ENCODE results near the gene MVD. TPM values are rescaled to one million over a fixed set of nuclear protein-coding genes. Genes with fewer than 3 reads are reported as not detected.

Gene MVD
- total RNA-seq, 1 experiment from 2014 or later, result 119 TPM

DNA sequence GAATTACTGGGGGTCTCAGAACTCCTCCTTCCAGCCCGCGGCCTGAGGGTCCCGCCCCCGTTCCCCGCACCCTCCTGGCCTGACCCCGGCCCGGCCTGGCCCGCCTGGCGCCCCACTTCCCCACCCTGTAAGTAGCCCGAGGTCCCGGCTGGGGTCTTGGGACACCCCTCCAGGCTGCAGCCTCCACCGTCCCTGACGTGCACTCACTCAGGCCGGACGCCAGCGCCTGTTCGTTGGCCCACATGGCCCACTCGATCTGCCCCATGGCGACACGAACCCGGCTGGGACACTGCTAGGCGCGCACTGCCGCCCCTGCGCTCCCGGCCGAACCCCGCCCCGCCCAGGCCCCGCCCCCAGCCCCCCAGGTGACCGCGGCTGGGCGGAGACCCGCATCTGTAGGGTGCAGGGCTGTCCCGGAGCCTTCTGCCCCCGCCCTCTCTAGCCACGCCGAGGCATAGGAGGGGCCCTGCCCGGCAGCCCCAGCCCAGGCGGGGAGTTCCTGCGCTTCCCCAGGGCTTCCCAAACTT, 12.1 kb downstream of the MVD start, which contains the start of gene CYBA:
CYBA (minus strand) TSS at position 305 of the 527 bp plus-strand sequence; CDS start at position 265, 40 bp downstream.
- Histone ChIP-seq H2AFZ (ENCODE audit: low read depth, low read length, poor library complexity, severe bottlenecking) (no peak within 1 kb of the TSS), H3K9me3 (ENCODE audit: control insufficient read depth in 1 of 2, insufficient read depth in 1 of 2, low read depth in 1 of 2, low read length in 2 of 2) (no peaks in the 10 kb centered on the region), H4K20me1 (ENCODE audit: insufficient read depth) (no peaks in the 10 kb centered on the region), H3K27me3 (ENCODE audit: insufficient read depth, low read length) (no peaks in the 10 kb centered on the region), H3K4me3 (replicated peaks in 1 of 2; ENCODE audit: low read depth in 1 of 2, low read length in 2 of 2) (peak within 1 kb of the TSS; percentile 92 to 99), H3K79me2 (ENCODE audit: insufficient read depth, low read length) (peaks cover 36% of the 10 kb centered on the region), H3K9me2 (ENCODE audit: insufficient read depth) (no peaks in the 10 kb centered on the region), H3K9ac (ENCODE audit: low read length) (peak within 1 kb of the TSS; percentile 98), H3K4me2 (ENCODE audit: low read length) (peak within 1 kb of the TSS; percentile 95), H3K36me3 (ENCODE audit: control insufficient read depth in 1 of 2, insufficient read depth in 2 of 2, low read length in 2 of 2) (peaks cover 4 to 10% of the 10 kb centered on the region in 2 experiments; a peak in 1 of 4 replicates), H3K4me1 (ENCODE audit: control insufficient read depth in 1 of 2, insufficient read depth in 2 of 2, low read length in 2 of 2) (peaks cover 16 to 26% of the 10 kb centered on the region in 2 experiments), H3K27ac (ENCODE audit: low read depth, low read length) (peak within 1 kb of the TSS; percentile 86)
- intact Hi-C loops (cut with micrococcal nuclease), result loop anchor here (5.0 kb wide), 1 partner anchor 199 kb away; the partner anchor contains the start of gene ZFPM1
- peak; percentile 57 for DNase-seq (ENCODE audit: low read depth, low spot score)
- RAD21 ChIA-PET (ENCODE audit: low non-redundant PET in 1 of 2, low total read pairs in 2 of 2, uncharacterized antibody in 2 of 2, unreplicated experiment in 2 of 2), result no interaction called here
- ATAC-seq, result peak; percentile 94
- POLR2A ChIA-PET, result no interaction called here
- CTCF ChIA-PET, result no interaction called here
- BruUV-seq (replicated peaks), result no TSS peak
- TF ChIP-seq, protein P1, sequence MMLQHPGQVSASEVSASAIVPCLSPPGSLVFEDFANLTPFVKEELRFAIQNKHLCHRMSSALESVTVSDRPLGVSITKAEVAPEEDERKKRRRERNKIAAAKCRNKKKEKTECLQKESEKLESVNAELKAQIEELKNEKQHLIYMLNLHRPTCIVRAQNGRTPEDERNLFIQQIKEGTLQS (IDR thresholded peaks at IDR 0.05), result no peak
- TF ChIP-seq ZNF274 (IDR thresholded peaks at IDR 0.05; ENCODE audit: low read depth, low read length), result no peak
- TF ChIP-seq, protein P2, sequence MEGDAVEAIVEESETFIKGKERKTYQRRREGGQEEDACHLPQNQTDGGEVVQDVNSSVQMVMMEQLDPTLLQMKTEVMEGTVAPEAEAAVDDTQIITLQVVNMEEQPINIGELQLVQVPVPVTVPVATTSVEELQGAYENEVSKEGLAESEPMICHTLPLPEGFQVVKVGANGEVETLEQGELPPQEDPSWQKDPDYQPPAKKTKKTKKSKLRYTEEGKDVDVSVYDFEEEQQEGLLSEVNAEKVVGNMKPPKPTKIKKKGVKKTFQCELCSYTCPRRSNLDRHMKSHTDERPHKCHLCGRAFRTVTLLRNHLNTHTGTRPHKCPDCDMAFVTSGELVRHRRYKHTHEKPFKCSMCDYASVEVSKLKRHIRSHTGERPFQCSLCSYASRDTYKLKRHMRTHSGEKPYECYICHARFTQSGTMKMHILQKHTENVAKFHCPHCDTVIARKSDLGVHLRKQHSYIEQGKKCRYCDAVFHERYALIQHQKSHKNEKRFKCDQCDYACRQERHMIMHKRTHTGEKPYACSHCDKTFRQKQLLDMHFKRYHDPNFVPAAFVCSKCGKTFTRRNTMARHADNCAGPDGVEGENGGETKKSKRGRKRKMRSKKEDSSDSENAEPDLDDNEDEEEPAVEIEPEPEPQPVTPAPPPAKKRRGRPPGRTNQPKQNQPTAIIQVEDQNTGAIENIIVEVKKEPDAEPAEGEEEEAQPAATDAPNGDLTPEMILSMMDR (IDR thresholded peaks at IDR 0.05 in 2 of 3, conservative IDR thresholded peaks at IDR 0.05 in 1 of 3; ENCODE audit: borderline replicate concordance in 1 of 3, insufficient read depth in 1 of 3, low read depth in 2 of 3, low read length in 2 of 3), result no peak
- TF ChIP-seq, protein P3, sequence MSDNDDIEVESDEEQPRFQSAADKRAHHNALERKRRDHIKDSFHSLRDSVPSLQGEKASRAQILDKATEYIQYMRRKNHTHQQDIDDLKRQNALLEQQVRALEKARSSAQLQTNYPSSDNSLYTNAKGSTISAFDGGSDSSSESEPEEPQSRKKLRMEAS (IDR thresholded peaks at IDR 0.05), result no peak
- TF ChIP-seq EZH2 (IDR thresholded peaks at IDR 0.05), result no peak
- no peak for TF ChIP-seq EZH2phosphoT487 (IDR thresholded peaks at IDR 0.05; ENCODE audit: borderline replicate concordance)
- no peak for TF ChIP-seq RAD21 (IDR thresholded peaks at IDR 0.05; ENCODE audit: low read depth)
- TF ChIP-seq ZFX (IDR thresholded peaks at IDR 0.05), result peak; percentile 86; the same call in 1 of the 2 replicates
- no peak for TF ChIP-seq SRF (IDR thresholded peaks at IDR 0.05; ENCODE audit: low read depth)
- no peak for TF ChIP-seq YY1 (IDR thresholded peaks at IDR 0.05; ENCODE audit: extremely low read depth, insufficient replicate concordance, low read depth, low read length)
- peak; percentile 77 for TF ChIP-seq POLR2A (IDR thresholded peaks at IDR 0.05; ENCODE audit: borderline replicate concordance, extremely low read depth, insufficient read depth, insufficient read length)
- TF ChIP-seq FOSL1 (IDR thresholded peaks at IDR 0.05; ENCODE audit: low read depth), result no peak
- TF ChIP-seq SP1 (IDR thresholded peaks at IDR 0.05; ENCODE audit: low read depth), result no peak
- TF ChIP-seq, protein P4, sequence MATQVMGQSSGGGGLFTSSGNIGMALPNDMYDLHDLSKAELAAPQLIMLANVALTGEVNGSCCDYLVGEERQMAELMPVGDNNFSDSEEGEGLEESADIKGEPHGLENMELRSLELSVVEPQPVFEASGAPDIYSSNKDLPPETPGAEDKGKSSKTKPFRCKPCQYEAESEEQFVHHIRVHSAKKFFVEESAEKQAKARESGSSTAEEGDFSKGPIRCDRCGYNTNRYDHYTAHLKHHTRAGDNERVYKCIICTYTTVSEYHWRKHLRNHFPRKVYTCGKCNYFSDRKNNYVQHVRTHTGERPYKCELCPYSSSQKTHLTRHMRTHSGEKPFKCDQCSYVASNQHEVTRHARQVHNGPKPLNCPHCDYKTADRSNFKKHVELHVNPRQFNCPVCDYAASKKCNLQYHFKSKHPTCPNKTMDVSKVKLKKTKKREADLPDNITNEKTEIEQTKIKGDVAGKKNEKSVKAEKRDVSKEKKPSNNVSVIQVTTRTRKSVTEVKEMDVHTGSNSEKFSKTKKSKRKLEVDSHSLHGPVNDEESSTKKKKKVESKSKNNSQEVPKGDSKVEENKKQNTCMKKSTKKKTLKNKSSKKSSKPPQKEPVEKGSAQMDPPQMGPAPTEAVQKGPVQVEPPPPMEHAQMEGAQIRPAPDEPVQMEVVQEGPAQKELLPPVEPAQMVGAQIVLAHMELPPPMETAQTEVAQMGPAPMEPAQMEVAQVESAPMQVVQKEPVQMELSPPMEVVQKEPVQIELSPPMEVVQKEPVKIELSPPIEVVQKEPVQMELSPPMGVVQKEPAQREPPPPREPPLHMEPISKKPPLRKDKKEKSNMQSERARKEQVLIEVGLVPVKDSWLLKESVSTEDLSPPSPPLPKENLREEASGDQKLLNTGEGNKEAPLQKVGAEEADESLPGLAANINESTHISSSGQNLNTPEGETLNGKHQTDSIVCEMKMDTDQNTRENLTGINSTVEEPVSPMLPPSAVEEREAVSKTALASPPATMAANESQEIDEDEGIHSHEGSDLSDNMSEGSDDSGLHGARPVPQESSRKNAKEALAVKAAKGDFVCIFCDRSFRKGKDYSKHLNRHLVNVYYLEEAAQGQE (IDR thresholded peaks at IDR 0.05; ENCODE audit: low read depth), result no peak
- no peak for TF ChIP-seq SIN3A (IDR thresholded peaks at IDR 0.05; ENCODE audit: low read depth)
- no peak for TF ChIP-seq TCF7L2 (IDR thresholded peaks at IDR 0.05; ENCODE audit: borderline replicate concordance, extremely low read depth, insufficient read depth, insufficient read length)
- TF ChIP-seq POLR2AphosphoS5 (IDR thresholded peaks at IDR 0.05; ENCODE audit: low read depth, low read length), result peak; percentile 98
- TF ChIP-seq EGR1 (IDR thresholded peaks at IDR 0.05; ENCODE audit: low read depth), result no peak
- TF ChIP-seq CBX3 (IDR thresholded peaks at IDR 0.05; ENCODE audit: low read depth), result no peak
- no peak for TF ChIP-seq JUND (IDR thresholded peaks at IDR 0.05)
- no peak for TF ChIP-seq CEBPB (IDR thresholded peaks at IDR 0.05; ENCODE audit: low read depth)
